Dedifferentiated amniotic fluid mesenchymal stem cell (primary cell): ENCODE measurements around the gene POLD1.
"Not testable (repeated sequence)": the region's sequence is repeated elsewhere in the genome, so short reads cannot be mapped to it uniquely, and the experiment has no call there.

Source experiments
- DNase-seq: peaks from one replicate; pipeline ENCODE4 v3.0.0-alpha.2; 2016; ENCODE audit errors: extremely low spot score

The POLD1 gene

GRCh38 chr19:50383852-50384684 is at the start of gene POLD1:
TSS of gene POLD1 (plus strand) at chr19:50384347. CDS start at chr19:50398852, 14,505 bp downstream.
- peak; percentile 91 for DNase-seq

DNA sequence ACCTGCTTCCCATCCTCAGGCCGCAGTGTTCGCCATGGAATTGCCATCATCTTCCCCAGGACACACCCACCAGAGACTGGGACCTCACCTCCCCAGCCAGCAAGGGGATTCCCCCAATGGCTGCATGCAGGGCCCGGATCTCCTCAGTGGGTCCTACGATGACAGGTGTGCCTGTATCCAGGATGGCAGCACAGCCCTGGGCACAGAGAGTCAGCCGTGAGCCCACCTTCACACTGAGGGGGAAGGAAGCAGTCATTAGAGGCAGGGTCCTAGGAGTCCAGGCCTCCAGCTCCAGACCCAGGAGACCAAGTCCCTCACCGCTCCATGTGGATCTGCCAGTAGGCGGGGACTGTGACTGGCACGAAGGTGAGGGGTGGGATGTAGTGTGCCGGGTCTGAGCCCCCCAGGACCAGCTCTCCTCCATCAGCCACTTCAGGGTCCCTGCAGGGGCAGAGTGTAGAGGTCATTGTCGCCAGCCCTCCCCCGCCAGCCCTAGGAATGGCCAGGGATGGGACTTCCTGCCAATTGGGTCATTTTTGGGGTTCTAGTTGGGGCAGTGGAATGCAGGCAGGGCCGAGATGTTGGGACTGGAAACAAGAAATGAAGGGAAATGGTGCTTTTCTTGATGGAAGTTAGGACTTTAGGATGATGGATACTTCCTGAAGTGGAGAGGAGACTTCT is 49.3 kb upstream of the POLD1 start:
- no peak for DNase-seq

- DNase-seq = not testable (repeated sequence)
These were observed 47.1 kb upstream of the POLD1 start for GRCh38 chr19:50337031-50337430.

- DNase-seq = no peak
These were observed 43.8 kb upstream of the POLD1 start for GRCh38 chr19:50340331-50340730.

- no peak for DNase-seq
These were observed 43.0 kb upstream of the POLD1 start for GRCh38 chr19:50341091-50341564.

DNA sequence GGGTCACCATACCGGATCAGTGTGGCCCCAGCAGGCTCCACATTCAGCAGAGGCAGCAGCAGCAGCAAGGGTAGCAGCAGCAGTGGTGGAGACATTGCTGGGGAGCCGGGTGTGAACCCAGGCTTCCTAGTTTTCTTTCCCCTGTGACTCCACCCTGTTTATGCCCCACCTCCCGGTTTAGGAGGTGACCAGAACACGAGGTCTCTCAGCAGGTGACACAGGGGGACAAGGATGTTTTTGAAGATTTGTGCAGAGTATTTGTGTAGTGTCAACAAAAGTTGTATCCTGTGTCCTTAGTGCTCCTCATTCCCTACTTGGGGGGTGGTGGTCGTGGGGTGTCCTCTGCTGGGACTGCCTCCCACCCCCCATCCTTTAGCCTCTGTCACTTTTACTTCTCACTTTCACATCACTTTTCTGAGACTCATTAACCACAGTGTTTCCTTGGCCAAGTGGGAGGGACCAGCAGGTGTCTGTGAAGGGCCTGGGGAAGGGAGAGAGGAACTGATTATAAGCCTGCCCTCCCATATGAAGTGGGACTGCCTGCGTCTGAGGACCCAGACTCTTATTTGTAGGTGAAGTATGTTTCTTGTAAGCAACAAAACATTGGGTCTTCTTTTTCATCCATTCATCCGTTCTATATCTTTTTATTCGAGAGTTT is 39.4 kb upstream of the POLD1 start:
- no peak for DNase-seq

DNA sequence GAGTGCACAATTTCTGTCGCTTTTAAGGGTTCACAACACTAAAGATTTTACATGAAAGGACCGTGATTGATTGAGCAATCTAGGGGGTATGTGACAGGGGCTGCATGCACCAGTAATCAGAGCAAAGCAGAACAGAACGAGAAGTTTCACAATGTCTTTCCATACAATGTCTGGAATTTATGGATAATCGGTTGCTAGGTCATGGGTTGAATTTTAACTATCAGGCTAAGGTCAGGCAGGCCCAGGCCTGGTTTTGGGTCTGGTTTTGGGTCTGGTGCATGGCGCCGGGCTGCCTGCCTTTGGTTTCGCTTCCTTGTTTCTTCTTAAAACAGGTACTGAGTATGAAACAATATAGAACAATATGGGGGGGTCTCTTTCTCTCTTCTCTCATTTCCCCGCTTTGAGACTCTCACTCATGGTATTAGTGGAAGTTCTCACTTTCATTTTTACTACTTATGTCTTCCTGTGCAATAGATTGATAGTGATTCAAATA is 37.0 kb upstream of the POLD1 start:
- not testable (repeated sequence) for DNase-seq

- no peak for DNase-seq
These were observed 34.7 kb upstream of the POLD1 start for GRCh38 chr19:50349277-50350057.

GRCh38 chr19:50352242-50352641 is 31.9 kb upstream of the POLD1 start:
- no peak for DNase-seq

DNA sequence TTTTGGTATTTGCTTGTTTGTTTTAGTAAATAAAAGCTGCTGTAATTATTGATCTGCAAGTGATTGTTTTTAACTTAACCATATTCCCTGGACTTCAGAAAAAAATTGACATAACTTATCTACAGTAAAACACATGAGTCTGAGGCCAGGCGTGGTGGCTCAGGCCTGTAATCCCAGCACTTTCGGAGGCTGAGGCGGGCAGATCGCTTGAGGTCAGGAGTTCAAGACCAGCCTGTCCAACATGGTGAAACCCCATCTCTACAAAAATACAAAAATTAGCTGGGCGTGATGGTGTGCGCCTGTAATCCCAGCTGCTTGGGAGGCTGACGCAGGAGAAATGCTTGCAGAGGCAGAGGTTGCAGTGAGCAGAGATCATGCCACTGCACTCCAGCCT is 30.7 kb upstream of the POLD1 start:
- DNase-seq = not testable (repeated sequence)

- DNase-seq = no peak
These were observed 27.4 kb upstream of the POLD1 start for GRCh38 chr19:50356691-50357177.

DNA sequence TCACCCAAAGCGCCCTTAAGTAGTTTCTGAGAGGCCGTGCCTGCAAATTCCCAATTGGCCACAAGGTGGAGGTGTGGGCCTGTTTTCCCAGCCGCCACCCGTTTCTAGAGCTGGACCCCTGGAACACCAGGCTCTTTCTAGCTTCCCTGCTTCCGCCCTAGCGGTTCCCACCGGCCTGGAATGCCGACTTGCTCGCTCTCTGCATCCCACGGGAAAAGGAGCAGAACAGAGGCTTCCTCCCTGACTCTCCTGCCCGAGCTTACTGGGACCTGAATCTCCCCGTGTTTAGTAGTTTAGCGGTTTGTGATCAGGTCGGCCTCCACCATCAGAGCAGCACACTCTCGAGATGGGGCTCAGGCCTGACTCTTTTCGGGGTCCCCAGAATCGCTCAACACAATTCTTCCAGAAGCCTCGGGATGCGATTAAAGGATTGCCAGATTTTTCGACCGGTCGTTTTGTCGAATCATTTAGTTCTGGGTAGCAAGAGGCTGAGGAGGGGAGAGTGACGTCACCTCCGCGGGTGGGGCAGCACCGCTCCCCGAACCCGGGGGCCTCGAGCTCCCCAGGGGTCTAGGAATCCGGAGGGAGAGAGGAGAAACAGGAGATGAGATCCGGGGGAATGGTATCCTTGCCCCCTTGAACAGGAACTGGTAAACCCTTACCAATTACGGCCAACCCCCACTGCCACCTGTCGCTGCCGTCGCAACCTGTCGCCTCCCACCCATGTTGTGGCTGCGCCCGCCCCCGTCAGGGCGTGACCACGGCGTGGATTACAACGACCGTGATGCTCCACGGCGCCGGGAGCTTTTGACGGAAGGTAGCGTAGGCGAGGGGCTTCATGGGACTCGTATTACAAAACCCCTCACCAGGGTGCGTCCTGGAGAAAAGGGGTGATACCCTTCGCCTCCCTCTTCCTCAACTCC is 26.7 kb upstream of the POLD1 start:
- peak; percentile 74 for DNase-seq

DNA sequence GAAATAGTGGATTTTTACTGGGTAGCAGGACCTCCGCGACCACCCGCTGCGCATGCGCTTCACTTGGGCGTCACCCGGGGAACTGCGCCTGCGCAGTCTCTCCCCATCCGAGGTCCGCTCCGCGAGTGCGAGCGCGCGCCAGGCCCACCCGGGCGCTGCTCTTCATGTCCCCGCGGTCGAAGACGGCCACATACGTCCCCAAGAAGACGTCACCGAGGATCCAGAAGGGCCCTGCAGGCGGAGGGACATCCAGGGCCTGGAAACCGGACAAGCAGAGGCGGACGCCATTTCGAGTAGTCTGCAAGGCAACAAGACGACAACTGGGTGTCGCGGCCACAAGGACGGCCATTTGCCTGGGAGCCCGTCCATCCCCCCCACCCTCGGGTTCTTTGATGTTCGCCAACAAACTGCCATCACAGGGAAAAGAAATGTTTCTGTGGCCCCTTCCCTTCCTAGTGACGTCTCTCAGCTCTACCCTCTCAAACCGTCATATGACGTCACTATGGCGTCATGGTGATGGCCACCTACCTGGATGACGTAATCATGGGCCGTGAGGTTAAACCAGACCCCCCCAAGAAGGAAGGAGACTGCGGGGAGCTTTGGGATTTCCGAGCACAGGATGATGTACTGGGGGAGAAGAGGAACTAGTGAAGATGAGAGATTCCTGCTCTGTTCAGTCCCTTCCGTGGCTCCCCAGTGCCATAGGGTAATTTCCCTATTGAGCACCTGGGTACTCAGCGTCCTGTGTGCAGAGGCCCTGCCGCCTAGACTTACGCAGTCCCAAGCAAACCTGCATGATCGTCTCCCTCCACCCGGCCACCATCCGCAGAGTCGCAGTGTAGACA is 25.4 kb upstream of the POLD1 start:
- no peak for DNase-seq

- no peak for DNase-seq
These were observed 24.8 kb upstream of the POLD1 start for GRCh38 chr19:50359328-50359818.

- DNase-seq = no peak
These were observed 22.7 kb upstream of the POLD1 start for GRCh38 chr19:50361290-50362029.

- DNase-seq = no peak
These were observed 22.1 kb upstream of the POLD1 start for GRCh38 chr19:50362030-50362412.

GRCh38 chr19:50362656-50363424 is 21.3 kb upstream of the POLD1 start:
- no peak for DNase-seq
